Small intestine (tissue), 7 donors: Measurements from ENCODE around the gene HES4. TPM values are rescaled to one million over a fixed set of nuclear protein-coding genes. Genes with fewer than 3 reads are reported as not detected.

Experiments used
- DNase-seq, 2 donors: peaks; one replicate each; pipeline versions ENCODE4 v3.0.0 to v3.0.0-alpha.2; 2013
- FAIRE-seq: peaks from 2 replicates; lab custom pipeline; 2012; peaks lifted over from hg19 to GRCh38; lab: Jason Lieb, UNC
- H3K27ac ChIP-seq, 3 donors: one replicate each; pipeline ENCODE4 v1.5.1; 2013; ENCODE audit warnings: low read length in 2 of 3, mild to moderate bottlenecking in 2 of 3, control low read depth in 1 of 3, inconsistent platforms in 1 of 3, low read depth in 1 of 3, moderate library complexity in 1 of 3
- H3K27me3 ChIP-seq, 3 donors: one replicate each; pipeline ENCODE4 v1.6.1; 2013; ENCODE audit warnings: low read length in 3 of 3, inconsistent platforms in 1 of 3; ENCODE audit not compliant: control insufficient read depth in 3 of 3, insufficient read depth in 3 of 3
- H3K36me3 ChIP-seq, 3 donors: one replicate each; pipeline ENCODE4 v1.6.1; 2013; ENCODE audit warnings: low read length in 3 of 3, inconsistent platforms in 1 of 3, low read depth in 1 of 3, mild to moderate bottlenecking in 1 of 3, moderate library complexity in 1 of 3; ENCODE audit not compliant: control insufficient read depth in 3 of 3, insufficient read depth in 2 of 3
- H3K4me1 ChIP-seq, 3 donors: one replicate each; pipeline ENCODE4 v1.6.1; 2013; ENCODE audit warnings: low read length in 2 of 3, inconsistent platforms in 1 of 3, low read depth in 1 of 3, mild to moderate bottlenecking in 1 of 3, moderate library complexity in 1 of 3; ENCODE audit not compliant: control insufficient read depth in 3 of 3, insufficient read depth in 2 of 3
- H3K4me3 ChIP-seq, 3 donors: one replicate each; pipeline ENCODE4 v1.5.1; 2013; ENCODE audit warnings: low read length in 3 of 3, control low read depth in 1 of 3, inconsistent platforms in 1 of 3, low read depth in 1 of 3, mild to moderate bottlenecking in 1 of 3, moderate library complexity in 1 of 3
- H3K9me3 ChIP-seq, 2 donors: one replicate each; pipeline ENCODE4 v1.6.1; 2013; ENCODE audit warnings: low read depth in 1 of 2, low read length in 1 of 2; ENCODE audit not compliant: control insufficient read depth in 2 of 2, insufficient read depth in 1 of 2
- WGBS, 3 donors: extraction: QIAGEN DNeasy Blood & Tissue Kit; methylation state at CpG; one replicate each; pipeline ENCODE4 v1.1.7; 2013; 5-methylcytosine and 5-hydroxymethylcytosine counted together
- polyA plus RNA-seq, 4 donors: library from polyadenylated mRNA; stranded (reverse) in 3 of 4; unstranded in 1 of 4; fragments of 200-250 nt in 3 of 4; fragments of 120-200 nt in 1 of 4; gene quantifications; one replicate each; pipeline versions ENCODE4 v1.2.1 to v1.2.3, GENCODE V29; 2013
- donor health status: healthy with polysubstance abuse.
- donor health status: control.
- donor health status: control.
- donor health status: Bipolar disorder and iron deficiency.
- donor health status: healthy.

Gene HES4
- polyA plus RNA-seq, 4 donors: 0.89 to 8.2 (median 5.3) TPM

- Histone ChIP-seq H3K4me1 (no peaks in the 10 kb centered on the region), H3K27ac (no peak overlapping the region), H3K27me3 (peaks cover 0 to 47% (median 9%) of the 10 kb centered on the region in 3 donors), H3K4me3 (no peak overlapping the region), H3K36me3 (no peaks in the 10 kb centered on the region), H3K9me3 (peaks cover 0 to 3% of the 10 kb centered on the region in 2 donors)
- WGBS, 3 donors: 37 to 70% (median 41%) methylated on average over 9 of the region's 9 CpGs
- no peak for FAIRE-seq
- no peak for DNase-seq
These were observed 24.5 kb downstream of the HES4 start for GRCh38 chr1:975365-975764.

- no peak overlapping the region for H3K4me3 ChIP-seq
- no peak overlapping the region for H3K27ac ChIP-seq
- no peaks in the 10 kb centered on the region for H3K36me3 ChIP-seq
- 62 to 70% (median 69%) methylated on average over 17 of the region's 17 CpGs for WGBS, 3 donors
- no peak for FAIRE-seq
- H3K9me3 ChIP-seq: peaks cover 0 to 3% of the 10 kb centered on the region in 2 donors
- H3K27me3 ChIP-seq: peaks cover 0 to 50% (median 10%) of the 10 kb centered on the region in 3 donors
- H3K4me1 ChIP-seq: no peaks in the 10 kb centered on the region
- no peak for DNase-seq
These were observed 25.1 kb downstream of the HES4 start for GRCh38 chr1:974687-975328.

GRCh38 chr1:974293-974640 lies 25.6 kb downstream of the HES4 start:
- WGBS, 3 donors: 79 to 92% (median 90%) methylated on average over 10 to 11 of the region's 11 CpGs
- Histone ChIP-seq H3K4me1 (no peaks in the 10 kb centered on the region), H3K9me3 (peaks cover 0 to 3% of the 10 kb centered on the region in 2 donors), H3K27me3 (peaks cover 0 to 55% (median 10%) of the 10 kb centered on the region in 3 donors), H3K27ac (no peak overlapping the region), H3K36me3 (no peaks in the 10 kb centered on the region), H3K4me3 (no peak overlapping the region)
- FAIRE-seq (no peak), DNase-seq (no peak)

GRCh38 chr1:973459-974292 lies 26.2 kb downstream of the HES4 start:
- 76 to 84% (median 81%) methylated on average over 22 to 28 of the region's 28 CpGs for WGBS, 3 donors
- no peak overlapping the region for H3K27ac ChIP-seq
- H3K4me3 ChIP-seq: no peak overlapping the region
- H3K4me1 ChIP-seq: no peaks in the 10 kb centered on the region
- FAIRE-seq (no peak), DNase-seq (no peak)
- H3K27me3 ChIP-seq: peaks cover 0 to 61% (median 10%) of the 10 kb centered on the region in 3 donors
- peaks cover 0 to 3% of the 10 kb centered on the region in 2 donors for H3K9me3 ChIP-seq
- no peaks in the 10 kb centered on the region for H3K36me3 ChIP-seq

GRCh38 chr1:972726-973458 lies 27.0 kb downstream of the HES4 start:
- no peak overlapping the region for H3K27ac ChIP-seq
- 73 to 84% (median 74%) methylated on average over 24 to 28 of the region's 28 CpGs for WGBS, 3 donors
- H3K36me3 ChIP-seq: no peaks in the 10 kb centered on the region
- H3K4me3 ChIP-seq: no peak overlapping the region
- H3K27me3 ChIP-seq: peaks cover 0 to 69% (median 10%) of the 10 kb centered on the region in 3 donors
- no peak for FAIRE-seq
- no peaks in the 10 kb centered on the region for H3K4me1 ChIP-seq
- H3K9me3 ChIP-seq: no peaks in the 10 kb centered on the region
- DNase-seq: no peak

GRCh38 chr1:971751-972506 lies 28.0 kb downstream of the HES4 start:
- Histone ChIP-seq H3K27ac (no peak overlapping the region), H3K36me3 (no peaks in the 10 kb centered on the region), H3K4me3 (no peak overlapping the region), H3K27me3 (peaks cover 0 to 78% (median 10%) of the 10 kb centered on the region in 3 donors), H3K9me3 (no peaks in the 10 kb centered on the region), H3K4me1 (peaks cover 0 to 2% (median 0%) of the 10 kb centered on the region in 3 donors)
- DNase-seq (no peak), FAIRE-seq (no peak)
- WGBS, 3 donors: 70 to 77% (median 74%) methylated on average over 28 to 34 of the region's 34 CpGs

- H3K36me3 ChIP-seq: no peaks in the 10 kb centered on the region
- H3K27me3 ChIP-seq: peaks cover 0 to 82% (median 10%) of the 10 kb centered on the region in 3 donors
- WGBS, 3 donors: 28 to 39% (median 36%) methylated on average over 34 to 42 of the region's 42 CpGs
- no peak overlapping the region for H3K27ac ChIP-seq
- H3K9me3 ChIP-seq: no peaks in the 10 kb centered on the region
- FAIRE-seq (no peak), DNase-seq (no peak)
- no peak overlapping the region for H3K4me3 ChIP-seq
- peaks cover 0 to 5% (median 0%) of the 10 kb centered on the region in 3 donors for H3K4me1 ChIP-seq
These were observed 28.7 kb downstream of the HES4 start for GRCh38 chr1:970973-971730.
